GM12873 (cell line): ENCODE measurements around the gene KHSRP.

Experiments used
- CTCF ChIP-seq: IDR thresholded peaks from 2 replicates; pipeline ENCODE4 v1.5.1; 2012; ENCODE audit warnings: low read depth, mild to moderate bottlenecking, moderate library complexity, low read length, control low read depth; ENCODE audit not compliant: insufficient read depth; ENCODE audit errors: missing control alignments

Gene KHSRP

GRCh38 chr19:6458695-6459261, 34.2 kb upstream of the KHSRP start:
- no peak for TF ChIP-seq CTCF

GRCh38 chr19:6457958-6458694, 33.5 kb upstream of the KHSRP start:
- no peak for TF ChIP-seq CTCF

GRCh38 chr19:6455924-6456323, 31.3 kb upstream of the KHSRP start:
- TF ChIP-seq CTCF, result no peak

GRCh38 chr19:6453951-6454565, 29.4 kb upstream of the KHSRP start:
- TF ChIP-seq CTCF, result no peak

- no peak for TF ChIP-seq CTCF
Observed at GRCh38 chr19:6452899-6453298, 28.3 kb upstream of the KHSRP start.

GRCh38 chr19:6452223-6452614, 27.6 kb upstream of the KHSRP start:
- no peak for TF ChIP-seq CTCF

GRCh38 chr19:6451583-6452222, 27.1 kb upstream of the KHSRP start:
- no peak for TF ChIP-seq CTCF
